ENCODE results near the gene RAB27A. TPM values are rescaled to one million over a fixed set of nuclear protein-coding genes. Genes with fewer than 3 reads are reported as not detected.
"Not testable (repeated sequence)": the region's sequence is repeated elsewhere in the genome, so short reads cannot be mapped to it uniquely, and the experiment has no call there.

Gene RAB27A
- total RNA-seq, 1 donor from 2014 or later = 16.2 TPM

GRCh38 chr15:55281517-55282228, 7.9 kb downstream of the RAB27A start:
- DNase-seq = no peak

GRCh38 chr15:55280589-55280988, 9.0 kb downstream of the RAB27A start:
- DNase-seq = not testable (repeated sequence)

GRCh38 chr15:55279746-55280351, 9.8 kb downstream of the RAB27A start:
- DNase-seq = no peak

- DNase-seq = no peak
These were observed 10.4 kb downstream of the RAB27A start for GRCh38 chr15:55279100-55279745.

GRCh38 chr15:55277715-55278114, 11.9 kb downstream of the RAB27A start:
- DNase-seq = no peak

GRCh38 chr15:55277116-55277564, 12.5 kb downstream of the RAB27A start:
- DNase-seq = no peak

GRCh38 chr15:55276324-55276723, 13.3 kb downstream of the RAB27A start:
- no peak for DNase-seq

GRCh38 chr15:55270291-55270690, 19.3 kb downstream of the RAB27A start:
- DNase-seq = no peak

GRCh38 chr15:55268176-55268695, 21.4 kb downstream of the RAB27A start:
- DNase-seq = no peak

- no peak for DNase-seq
These were observed 22.0 kb downstream of the RAB27A start for GRCh38 chr15:55267401-55268175.

- DNase-seq = no peak
These were observed 23.1 kb downstream of the RAB27A start for GRCh38 chr15:55266547-55266946.

GRCh38 chr15:55260562-55261131, 29.0 kb downstream of the RAB27A start:
- DNase-seq = no peak

- no peak for DNase-seq
These were observed 31.7 kb downstream of the RAB27A start for GRCh38 chr15:55257938-55258337.

- no peak for DNase-seq
These were observed 32.5 kb downstream of the RAB27A start for GRCh38 chr15:55257012-55257670.

- DNase-seq = peak; percentile 5
These were observed 33.2 kb downstream of the RAB27A start for GRCh38 chr15:55256281-55257011.

GRCh38 chr15:55255714-55256113, 33.9 kb downstream of the RAB27A start:
- no peak for DNase-seq

GRCh38 chr15:55254916-55255679, 34.5 kb downstream of the RAB27A start:
- no peak for DNase-seq

- DNase-seq = no peak
These were observed 36.0 kb downstream of the RAB27A start for GRCh38 chr15:55253580-55253979.

GRCh38 chr15:55252201-55252600, 37.4 kb downstream of the RAB27A start:
- not testable (repeated sequence) for DNase-seq

GRCh38 chr15:55250941-55251340, 38.7 kb downstream of the RAB27A start:
- DNase-seq = no peak
